HL-60/S4 treated with retinoic acid at 250 ng/mL for 4 days and 3 days (cell line): ENCODE data around the gene AMN1.
"Not testable (repeated sequence)": the region's sequence is repeated elsewhere in the genome, so short reads cannot be mapped to it uniquely, and the experiment has no call there.

ENCODE experiments used
- in situ Hi-C: fragments of 300-500 bp; cut with MboI; formaldehyde crosslinking; loops from 2 replicates; pipeline ENCODE4 v1.7.0; 2022; ENCODE audit warnings: low sequenced_read_pairs

AMN1 gene

GRCh38 chr12:31733549-31734432 is 5.0 kb upstream of the AMN1 start:
- in situ Hi-C loops: not testable (repeated sequence)

GRCh38 chr12:31732926-31733548 is 4.2 kb upstream of the AMN1 start:
- in situ Hi-C loops: no loop called here

- in situ Hi-C loops: not testable (repeated sequence)
Measured at GRCh38 chr12:31731203-31731602, 2.4 kb upstream of the AMN1 start.

- in situ Hi-C loops: no loop called here
Measured at GRCh38 chr12:31729705-31730104, 884 bp upstream of the AMN1 start.

- in situ Hi-C loops: no loop called here
Measured at GRCh38 chr12:31728289-31728916, 418 bp downstream of the AMN1 start.

GRCh38 chr12:31727192-31727591 is 1.6 kb downstream of the AMN1 start:
- in situ Hi-C loops: no loop called here

- in situ Hi-C loops: no loop called here
Measured at GRCh38 chr12:31726575-31726974, 2.2 kb downstream of the AMN1 start.

- in situ Hi-C loops: no loop called here
Measured at GRCh38 chr12:31724557-31724956, 4.3 kb downstream of the AMN1 start.

GRCh38 chr12:31722580-31722979 is 6.2 kb downstream of the AMN1 start:
- in situ Hi-C loops: no loop called here

GRCh38 chr12:31718542-31719198 is 10.2 kb downstream of the AMN1 start:
- in situ Hi-C loops: not testable (repeated sequence)

GRCh38 chr12:31716998-31717397 is 11.8 kb downstream of the AMN1 start:
- in situ Hi-C loops: not testable (repeated sequence)

GRCh38 chr12:31715283-31715825 is 13.5 kb downstream of the AMN1 start:
- in situ Hi-C loops: no loop called here

- in situ Hi-C loops: no loop called here
Measured at GRCh38 chr12:31714406-31715271, 14.2 kb downstream of the AMN1 start.

- in situ Hi-C loops: no loop called here
Measured at GRCh38 chr12:31712877-31713276, 15.9 kb downstream of the AMN1 start.

GRCh38 chr12:31710021-31710818 is 18.6 kb downstream of the AMN1 start:
- in situ Hi-C loops: no loop called here

- in situ Hi-C loops: not testable (repeated sequence)
Measured at GRCh38 chr12:31708118-31708517, 20.7 kb downstream of the AMN1 start.

- in situ Hi-C loops: no loop called here
Measured at GRCh38 chr12:31705621-31706020, 23.2 kb downstream of the AMN1 start.

GRCh38 chr12:31702047-31702446 is 26.8 kb downstream of the AMN1 start:
- in situ Hi-C loops: no loop called here

- in situ Hi-C loops: loop anchor here (10.0 kb wide), 2 partner anchors 55 to 615 kb away; no protein-coding TSS in a partner anchor
Measured at GRCh38 chr12:31689921-31690320, 38.9 kb downstream of the AMN1 start.
